Vein endothelial cell (primary cell): ENCODE results near the gene EFCAB9. TPM values are rescaled to one million over a fixed set of nuclear protein-coding genes. Genes with fewer than 3 reads are reported as not detected.

Experiments used
- small RNA-seq: library from RNA; depleted of rRNA; stranded (forward); fragments of <200 nt; gene quantifications from one replicate; pipeline ENCODE3, GENCODE V24; 2012
- total RNA-seq: library from RNA; depleted of rRNA; stranded (reverse); fragments of >200 nt; gene quantifications from 2 replicates; pipeline ENCODE4 v1.2.3, GENCODE V29; 2012

The EFCAB9 gene
- total RNA-seq, result not detected in 2 replicates

DNA sequence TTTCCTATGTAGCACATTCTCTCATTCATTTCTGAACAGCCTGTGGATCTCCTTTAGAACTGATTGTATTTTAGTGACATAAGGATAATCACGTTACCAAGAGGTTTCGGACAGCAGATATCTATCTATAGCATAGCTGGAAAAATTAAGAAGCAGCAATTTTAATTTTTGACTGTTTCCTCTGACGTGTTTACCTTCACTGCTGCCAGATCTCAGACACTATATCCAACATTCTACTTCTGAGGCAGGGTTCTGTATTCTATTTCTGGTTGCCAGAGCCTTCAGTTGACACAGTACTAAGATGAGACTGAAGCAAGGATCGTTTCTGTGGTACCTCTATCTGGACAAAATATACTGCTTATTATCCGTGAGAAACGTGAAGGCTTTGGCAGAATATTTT, at the start of gene EFCAB9:
EFCAB9 (plus strand) TSS at position 301 of the 400 bp plus-strand sequence; CDS start at position 302, 1 bp downstream.

DNA sequence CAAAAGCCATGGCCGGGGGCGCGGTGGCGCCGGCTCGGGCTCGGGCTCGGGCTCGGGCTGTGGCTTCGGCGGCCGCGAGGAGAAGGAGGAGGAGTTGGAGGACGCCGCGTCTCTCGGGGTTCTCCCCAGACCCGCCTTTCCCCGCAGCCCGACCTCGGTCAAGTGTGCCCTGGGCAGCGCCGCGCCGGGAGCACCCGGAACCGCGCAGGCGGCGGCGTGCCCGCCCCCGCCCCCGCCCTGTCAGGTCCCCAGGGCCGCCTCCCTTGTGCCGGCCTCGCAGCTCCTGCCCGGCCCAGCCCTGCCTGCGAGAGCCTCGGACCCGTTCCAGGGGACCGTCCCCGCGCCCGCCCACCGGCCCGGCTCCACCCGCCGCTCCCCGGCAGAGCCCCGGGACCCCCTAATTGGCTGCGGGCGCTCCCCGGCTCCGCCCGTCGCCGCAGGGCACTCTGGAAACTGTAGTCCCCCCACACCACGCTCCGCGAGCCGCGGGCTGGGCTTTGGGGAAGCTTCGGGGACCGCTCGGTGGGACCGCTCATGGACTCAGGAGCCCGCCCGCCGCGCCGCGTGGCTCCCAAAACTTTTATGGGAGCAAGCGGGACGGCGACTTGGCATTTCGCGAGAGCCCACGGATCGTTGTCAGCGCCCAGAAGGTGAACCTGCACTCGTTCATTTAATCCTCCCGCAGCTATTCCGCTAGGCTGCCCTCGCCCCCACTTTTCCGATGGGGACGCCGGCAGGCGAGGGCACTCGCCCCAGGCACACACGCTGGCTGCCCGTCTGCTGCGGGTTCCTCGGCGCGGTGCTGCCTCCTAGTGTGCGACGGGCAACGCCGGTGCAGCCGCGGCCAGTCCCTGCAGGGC, 5.7 kb upstream of the EFCAB9 start, which contains the start of gene STK10:
STK10 (minus strand) TSS at position 192 of the 860 bp plus-strand sequence; CDS start at position 10, 182 bp downstream.

Small RNA genes within 50 kb of the gene (small RNA-seq; reads per million reads assigned to genes)
- not detected for gene RF00191

Other genes starting within 250 kb of the EFCAB9 start
- gene FBXW11, start 187.5 kb upstream of the EFCAB9 start, total RNA-seq, result 64.0 and 75.8 TPM in 2 replicates
- 44.7 and 45.1 TPM in 2 replicates for gene STK10, start 5.9 kb upstream of the EFCAB9 start, total RNA-seq
- gene UBTD2, start 89.6 kb downstream of the EFCAB9 start, total RNA-seq, result 24.8 and 25.8 TPM in 2 replicates